Muscle of leg (tissue), 16 donors: ENCODE measurements around the gene BTG4. TPM values are rescaled to one million over a fixed set of nuclear protein-coding genes. Genes with fewer than 3 reads are reported as not detected.

Source experiments
- DNase-seq: peaks from one replicate; pipeline ENCODE4 v3.0.0; 2013
- H3K27ac ChIP-seq: one replicate; pipeline ENCODE4 v1.5.1; 2013; ENCODE audit warnings: mild to moderate bottlenecking, low read length, control low read depth
- H3K27me3 ChIP-seq: one replicate; pipeline ENCODE4 v1.6.1; 2013; ENCODE audit warnings: low read length; ENCODE audit not compliant: control insufficient read depth, insufficient read depth
- H3K36me3 ChIP-seq: one replicate; pipeline ENCODE4 v1.6.1; 2013; ENCODE audit warnings: low read length; ENCODE audit not compliant: control insufficient read depth, insufficient read depth
- H3K4me1 ChIP-seq: one replicate; pipeline ENCODE4 v1.6.1; 2013; ENCODE audit warnings: low read length; ENCODE audit not compliant: control insufficient read depth, insufficient read depth
- H3K4me3 ChIP-seq: one replicate; pipeline ENCODE4 v1.5.1; 2013; ENCODE audit warnings: low read length, control low read depth
- H3K9me3 ChIP-seq: replicated peaks from 2 replicates; pipeline ENCODE4 v1.6.1; 2013; ENCODE audit warnings: low read depth, low read length; ENCODE audit not compliant: control insufficient read depth
- WGBS: methylation state at CpG from one replicate; pipeline ENCODE4 v1.1.5; 2013; ENCODE audit warnings: missing lambda C conversion rate; ENCODE audit not compliant: insufficient coverage; 5-methylcytosine and 5-hydroxymethylcytosine counted together
- long read RNA-seq, 11 donors: transcript quantifications; one replicate each; lab custom pipeline, GENCODE V29; 2026
- polyA plus RNA-seq, 8 donors: library from polyadenylated mRNA; unstranded; fragments of 120-200 nt; gene quantifications; one replicate each; pipeline versions ENCODE4 v1.2.1 to v1.2.3, GENCODE V29; 2013; ENCODE audit warnings: inconsistent platforms in 1 of 8, low replicate concordance in 1 of 8; ENCODE audit not compliant: insufficient read length in 8 of 8, insufficient read depth in 1 of 8
- total RNA-seq: library from RNA; stranded (reverse); fragments of 120-200 nt; gene quantifications from one replicate; pipeline ENCODE4 v1.2.4, GENCODE V29; 2013

Gene BTG4
- not detected for total RNA-seq
- not detected for polyA plus RNA-seq
- long read RNA-seq, donor 1, result 0 reads
- long read RNA-seq, donor 2, result 0 reads
- long read RNA-seq, donor 3, result 0 reads
- long read RNA-seq, donor 4, result 0 reads
- long read RNA-seq, donor 5, result 0 reads
- long read RNA-seq, donor 6, result 0 reads
- long read RNA-seq, donor 7, result 0 reads
- long read RNA-seq, donor 8, result 0 reads
- long read RNA-seq, donor 9, result 0 reads
- long read RNA-seq, donor 10, result 0 reads
- long read RNA-seq, donor 11, result 0 reads

DNA sequence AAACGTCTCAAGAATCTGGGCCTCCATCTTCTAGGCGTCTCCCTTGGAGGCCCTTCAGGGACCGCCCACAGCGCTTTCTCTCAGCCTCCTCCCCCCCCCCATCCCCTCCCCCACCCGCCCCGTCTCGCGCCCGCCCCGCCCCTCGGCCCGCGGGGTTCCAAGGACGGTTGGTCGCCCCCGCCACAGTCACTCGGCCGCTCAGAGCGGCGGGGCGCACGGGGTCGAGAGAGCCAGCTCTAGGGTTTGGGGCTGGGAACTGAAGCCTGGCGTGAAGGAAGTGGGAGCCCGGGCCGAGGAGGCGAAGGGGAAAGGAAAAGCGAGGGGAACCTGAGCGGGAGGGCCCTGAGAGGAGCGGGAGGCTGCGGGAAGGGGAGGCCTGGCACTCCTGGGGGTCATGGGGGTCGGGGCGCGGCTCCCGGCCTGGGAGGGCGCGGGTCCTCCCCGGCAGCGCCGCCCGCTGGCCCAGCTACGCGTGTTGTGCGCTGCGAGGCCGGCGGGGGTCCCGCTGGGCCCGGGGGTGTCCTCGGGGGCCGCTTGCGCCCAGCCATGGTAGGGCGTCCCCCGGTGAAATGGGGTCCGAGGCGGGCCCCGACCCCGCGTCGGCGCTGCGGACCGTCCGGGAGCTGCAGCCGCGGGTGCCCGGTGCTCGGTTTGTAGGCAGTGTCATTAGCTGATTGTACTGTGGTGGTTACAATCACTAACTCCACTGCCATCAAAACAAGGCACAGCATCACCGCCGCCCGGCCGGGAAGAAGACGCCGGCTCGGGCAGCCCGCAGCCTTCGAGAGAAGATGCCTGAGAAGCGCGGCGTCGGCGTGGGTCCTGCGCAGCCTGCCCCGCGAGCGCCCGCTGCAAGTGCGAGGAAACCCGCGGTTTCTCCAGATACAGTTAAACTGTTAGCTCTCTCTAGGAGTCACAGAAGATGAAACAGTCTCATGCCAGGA is at the start of gene BTG4:
Gene BTG4, minus strand, starts transcription at position 91 of the 944 bp plus-strand sequence. CDS start 13,610 bp downstream, outside the sequence.
- Histone ChIP-seq H3K4me1 (peaks cover 9% of the 10 kb centered on the region), H3K36me3 (no peaks in the 10 kb centered on the region), H3K9me3 (no peaks in the 10 kb centered on the region), H3K27ac (no peak within 1 kb of the TSS), H3K4me3 (peak within 1 kb of the TSS; percentile 23), H3K27me3 (peaks cover 32% of the 10 kb centered on the region)
- DNase-seq, result peak; percentile 18
- WGBS, result 1% methylated on average over 59 of the region's 90 CpGs

DNA sequence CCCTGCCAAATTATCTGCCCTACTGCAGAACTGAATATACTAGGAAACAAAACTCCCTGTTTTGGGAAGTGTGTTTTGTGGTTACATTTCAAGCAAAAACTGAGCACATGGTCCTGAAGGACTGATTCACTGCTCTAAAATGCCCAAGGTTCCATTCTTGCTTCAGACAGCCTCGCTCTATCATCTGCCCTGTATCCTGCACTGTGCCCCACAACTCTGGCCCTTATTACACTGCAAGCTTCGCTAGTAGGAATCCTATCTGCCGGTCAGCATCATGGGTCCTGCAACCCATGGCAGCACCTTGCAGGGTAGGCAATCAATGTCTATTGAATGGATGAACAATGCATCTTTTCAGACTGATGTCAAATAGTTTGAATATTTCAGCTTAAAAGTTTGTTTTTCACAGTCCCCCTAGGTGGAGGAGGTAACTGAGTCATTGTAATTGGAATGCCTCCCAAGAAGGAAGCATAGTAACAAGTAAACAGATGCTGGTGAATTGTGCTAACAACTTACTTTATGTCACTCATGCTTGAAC is 49.7 kb upstream of the BTG4 start:
- no peak for DNase-seq
- H3K4me3 ChIP-seq, result no peak overlapping the region
- H3K27ac ChIP-seq, result no peak overlapping the region
- H3K9me3 ChIP-seq, result no peaks in the 10 kb centered on the region
- no peaks in the 10 kb centered on the region for H3K4me1 ChIP-seq
- H3K36me3 ChIP-seq, result no peaks in the 10 kb centered on the region
- 67% methylated on average over 1 of the region's 3 CpGs for WGBS
- H3K27me3 ChIP-seq, result no peaks in the 10 kb centered on the region

DNA sequence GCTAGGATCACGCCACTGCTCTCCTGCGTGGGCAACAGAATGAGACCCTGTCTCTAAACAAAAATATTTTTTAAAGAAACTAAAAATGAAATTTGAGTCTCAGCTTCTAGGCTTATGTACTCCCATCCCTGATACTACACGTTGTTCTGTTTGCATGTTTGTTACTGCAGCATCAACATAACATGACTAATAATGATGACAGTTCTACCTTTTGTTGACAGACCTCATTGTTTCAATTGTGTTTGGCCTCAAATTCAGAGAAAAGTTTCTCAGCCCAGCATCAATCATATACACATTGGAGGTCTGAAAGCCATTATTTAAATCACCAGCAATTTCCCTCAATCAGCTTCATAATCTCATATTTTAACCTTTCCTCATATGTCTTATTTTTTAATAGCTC is 49.1 kb upstream of the BTG4 start:
- peaks cover under 1% of the 10 kb centered on the region for H3K9me3 ChIP-seq
- WGBS, result 38% methylated on average over 1 of the region's 3 CpGs
- H3K4me1 ChIP-seq, result no peaks in the 10 kb centered on the region
- no peak overlapping the region for H3K4me3 ChIP-seq
- H3K27me3 ChIP-seq, result no peaks in the 10 kb centered on the region
- H3K27ac ChIP-seq, result no peak overlapping the region
- DNase-seq, result no peak
- no peaks in the 10 kb centered on the region for H3K36me3 ChIP-seq

DNA sequence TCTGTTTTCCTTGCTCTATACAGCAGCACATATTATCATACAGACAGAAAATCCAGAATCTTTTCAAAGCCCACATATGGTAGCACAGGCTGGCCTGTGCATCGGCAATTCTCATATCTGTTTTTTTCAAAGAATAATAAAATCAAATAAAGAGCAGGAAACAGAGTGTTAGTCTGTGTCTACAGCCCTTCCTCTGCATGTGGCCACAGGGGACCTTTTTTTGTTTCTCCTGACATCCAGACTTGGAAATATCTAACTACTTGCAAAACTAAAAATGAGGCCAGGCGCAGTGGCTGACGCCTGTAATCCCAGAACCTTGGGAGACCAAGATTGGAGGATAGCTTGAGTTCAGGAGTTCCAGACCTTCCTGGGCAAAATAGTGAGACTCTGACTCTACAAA is 48.6 kb upstream of the BTG4 start:
- Histone ChIP-seq H3K4me1 (no peaks in the 10 kb centered on the region), H3K4me3 (no peak overlapping the region), H3K9me3 (peaks cover 4% of the 10 kb centered on the region), H3K36me3 (no peaks in the 10 kb centered on the region), H3K27ac (no peak overlapping the region), H3K27me3 (no peaks in the 10 kb centered on the region)
- no CpG with 5 or more reads among the region's 3 CpGs for WGBS
- DNase-seq, result peak; percentile 71

DNA sequence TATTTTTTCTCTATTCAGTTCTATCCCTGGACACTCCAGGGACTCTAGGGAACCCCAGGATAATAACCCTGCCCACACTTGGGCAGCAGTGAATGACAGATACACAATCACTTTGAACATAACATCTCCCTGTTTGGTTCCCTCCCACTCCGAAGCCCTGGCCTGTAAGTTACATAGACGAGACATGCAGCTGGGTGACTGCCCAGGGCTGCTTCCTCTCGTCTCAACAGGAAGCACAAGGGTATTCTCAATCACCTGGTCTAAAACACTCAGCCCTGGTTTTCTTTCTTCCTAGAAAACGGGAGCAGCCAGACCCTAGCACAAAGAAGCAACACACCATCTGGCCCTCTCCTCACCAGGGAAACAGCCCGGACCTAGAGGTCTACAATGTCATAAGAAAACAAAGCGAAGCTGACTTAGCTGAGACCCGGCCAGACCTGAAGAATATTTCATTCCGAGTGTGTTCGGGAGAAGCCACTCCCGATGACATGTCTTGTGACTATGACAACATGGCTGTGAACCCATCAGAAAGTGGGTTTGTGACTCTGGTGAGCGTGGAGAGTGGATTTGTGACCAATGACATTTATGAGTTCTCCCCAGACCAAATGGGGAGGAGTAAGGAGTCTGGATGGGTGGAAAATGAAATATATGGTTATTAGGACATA is 47.7 kb upstream of the BTG4 start:
- H3K36me3 ChIP-seq, result no peaks in the 10 kb centered on the region
- WGBS, result 60% methylated on average over 11 of the region's 11 CpGs
- H3K9me3 ChIP-seq, result peaks cover 4% of the 10 kb centered on the region
- no peak overlapping the region for H3K27ac ChIP-seq
- H3K4me3 ChIP-seq, result no peak overlapping the region
- no peaks in the 10 kb centered on the region for H3K27me3 ChIP-seq
- no peak for DNase-seq
- no peaks in the 10 kb centered on the region for H3K4me1 ChIP-seq

DNA sequence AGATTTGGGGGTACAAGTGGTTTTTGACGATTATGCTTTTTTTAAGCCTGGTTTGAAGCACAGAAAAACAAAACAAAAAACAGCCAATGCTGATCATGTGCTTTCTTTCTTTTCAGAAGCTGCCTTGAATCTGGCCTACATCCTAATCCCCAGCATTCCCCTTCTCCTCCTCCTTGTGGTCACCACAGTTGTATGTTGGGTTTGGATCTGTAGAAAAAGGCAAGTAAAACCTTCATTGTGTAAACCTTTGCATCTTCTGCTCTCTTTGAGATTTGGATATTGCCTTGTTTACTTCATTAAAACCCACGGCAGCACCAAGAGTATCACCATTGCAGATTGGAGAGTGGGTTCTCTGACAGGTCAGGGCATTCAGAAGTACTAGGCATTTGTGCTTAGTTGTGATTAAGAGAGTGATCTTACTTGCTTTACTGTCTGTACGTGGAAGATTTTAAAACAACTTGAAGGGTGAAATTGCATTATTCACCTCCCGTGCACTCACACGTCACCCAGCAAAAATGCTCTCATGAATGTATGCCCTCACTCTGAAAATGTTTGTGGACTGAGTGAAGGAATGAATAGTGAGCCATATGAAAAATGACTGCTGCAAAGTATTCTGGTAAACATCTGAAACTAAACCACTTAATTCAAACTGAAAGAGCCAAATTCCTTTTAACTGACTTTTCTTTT is 45.4 kb upstream of the BTG4 start:
- H3K9me3 ChIP-seq, result peaks cover 4% of the 10 kb centered on the region
- DNase-seq, result no peak
- no peak overlapping the region for H3K27ac ChIP-seq
- no peaks in the 10 kb centered on the region for H3K36me3 ChIP-seq
- no peaks in the 10 kb centered on the region for H3K4me1 ChIP-seq
- no peaks in the 10 kb centered on the region for H3K27me3 ChIP-seq
- WGBS, result no CpG with 5 or more reads among the region's 5 CpGs
- no peak overlapping the region for H3K4me3 ChIP-seq

DNA sequence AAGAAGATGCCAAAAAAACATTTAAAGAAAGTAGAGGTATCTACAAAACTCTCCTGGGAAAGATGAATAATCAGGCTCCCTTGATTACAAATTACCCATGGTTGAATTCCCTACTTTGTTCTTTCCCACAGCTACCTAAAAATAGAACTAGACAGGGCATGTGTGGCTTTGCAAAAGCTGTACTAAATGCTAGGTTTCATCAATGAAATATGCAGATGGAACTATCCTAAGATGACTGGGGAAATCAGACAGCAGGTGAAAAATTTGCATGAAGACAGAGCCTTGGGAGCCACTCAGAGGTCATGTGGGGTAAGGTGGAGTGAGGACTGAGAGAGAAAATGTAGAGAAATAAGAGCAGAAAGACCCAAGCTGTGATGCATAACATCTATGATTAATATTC is 43.1 kb upstream of the BTG4 start:
- DNase-seq, result no peak
- Histone ChIP-seq H3K27ac (no peak overlapping the region), H3K4me1 (no peaks in the 10 kb centered on the region), H3K9me3 (peaks cover 4% of the 10 kb centered on the region), H3K4me3 (no peak overlapping the region), H3K36me3 (no peaks in the 10 kb centered on the region), H3K27me3 (no peaks in the 10 kb centered on the region)

DNA sequence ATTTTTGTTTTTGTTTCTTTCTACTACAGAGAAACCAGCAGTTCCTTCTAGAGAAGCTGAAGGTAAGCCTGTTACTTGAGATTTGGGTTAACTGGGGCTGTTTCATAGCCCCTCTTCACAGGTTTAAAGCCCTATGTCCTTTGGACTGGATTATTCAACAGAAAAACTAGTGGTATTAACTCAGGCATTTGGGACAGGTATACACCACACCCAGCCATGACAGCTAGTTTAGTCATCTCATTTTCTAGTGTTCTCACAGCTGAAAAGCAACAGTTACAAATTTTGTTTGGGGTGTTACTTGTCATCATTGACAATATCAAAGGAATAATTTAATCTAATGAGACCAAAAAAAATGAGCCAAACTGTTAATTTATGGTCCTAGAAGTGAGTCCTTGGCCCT is 42.3 kb upstream of the BTG4 start:
- Histone ChIP-seq H3K9me3 (peaks cover 4% of the 10 kb centered on the region), H3K4me1 (no peaks in the 10 kb centered on the region), H3K4me3 (no peak overlapping the region), H3K36me3 (no peaks in the 10 kb centered on the region), H3K27ac (no peak overlapping the region), H3K27me3 (no peaks in the 10 kb centered on the region)
- no peak for DNase-seq

DNA sequence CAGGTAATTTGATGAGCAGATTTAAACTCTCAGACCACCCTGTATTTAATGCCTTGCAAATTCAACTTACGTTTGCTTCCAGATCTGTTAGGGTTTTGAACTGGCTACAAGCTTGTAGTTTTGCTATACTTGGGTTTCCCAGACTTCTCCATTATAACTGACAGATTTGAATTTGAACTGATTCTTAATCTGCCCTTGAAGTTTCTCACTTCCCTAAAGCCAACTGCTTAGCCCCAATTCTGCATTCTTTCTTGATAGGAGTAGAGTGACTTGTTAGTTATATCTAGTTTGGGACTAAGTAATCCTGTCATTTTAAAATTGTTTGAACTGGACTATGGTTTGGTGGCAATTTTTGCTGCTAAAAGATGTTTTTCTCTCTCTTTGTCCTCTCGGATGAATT is 38.1 kb upstream of the BTG4 start:
- Histone ChIP-seq H3K27me3 (no peaks in the 10 kb centered on the region), H3K36me3 (no peaks in the 10 kb centered on the region), H3K4me3 (no peak overlapping the region), H3K9me3 (no peaks in the 10 kb centered on the region), H3K4me1 (peaks cover 9% of the 10 kb centered on the region), H3K27ac (no peak overlapping the region)
- no peak for DNase-seq
- WGBS, result no CpG with 5 or more reads among the region's 2 CpGs
